Measurements from ENCODE around the gene ANP32A. TPM values are rescaled to one million over a fixed set of nuclear protein-coding genes. Genes with fewer than 3 reads are reported as not detected.
A peak's percentile ranks its signal among the peaks of the same experiment; 100 is the strongest.

The ANP32A gene
- total RNA-seq, 4 donors from 2014 or later: 25.5 to 101 (median 31.3) TPM

DNA sequence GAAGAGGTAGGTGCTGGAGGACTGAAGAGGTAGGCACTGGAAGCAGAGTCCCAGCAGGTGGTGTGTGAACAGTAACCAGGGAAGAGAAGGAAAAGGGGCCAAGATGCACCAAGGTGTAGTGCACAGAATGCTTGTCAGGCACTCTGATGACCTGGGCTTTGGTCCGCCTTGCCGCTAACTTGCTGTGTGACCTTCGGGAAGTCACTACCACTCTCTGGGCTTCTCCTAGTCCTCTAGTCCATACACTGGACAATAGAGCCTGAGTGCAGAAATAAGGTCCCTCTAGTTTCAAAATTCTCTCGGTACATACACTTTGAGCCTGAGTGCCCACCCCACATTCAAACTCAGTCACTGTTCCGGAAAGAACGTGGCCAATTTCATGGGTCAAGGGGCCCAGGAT is 24.1 kb downstream of the ANP32A start:
- Histone ChIP-seq H3K4me1 (peaks cover 77% of the 10 kb centered on the region), H3K4me3 (no peak overlapping the region), H3K27me3 (no peaks in the 10 kb centered on the region), H3K9me3 (no peaks in the 10 kb centered on the region), H3K27ac (no peak overlapping the region), H3K36me3 (no peaks in the 10 kb centered on the region)
- no peak for TF ChIP-seq POLR2AphosphoS5 (IDR thresholded peaks at IDR 0.05)
- TF ChIP-seq POLR2A (IDR thresholded peaks at IDR 0.05): no peak
- TF ChIP-seq EP300 (IDR thresholded peaks at IDR 0.05): no peak
- TF ChIP-seq CTCF (IDR thresholded peaks at IDR 0.05): no peak
- WGBS: 90% methylated on average over 6 of the region's 6 CpGs
- DNase-seq (ENCODE audit: low spot score in 2 of 2): no peak

GRCh38 chr15:68795298-68795848 is 25.3 kb downstream of the ANP32A start:
- H3K9me3 ChIP-seq: no peaks in the 10 kb centered on the region
- 10% methylated on average over 17 of the region's 20 CpGs for WGBS
- H3K27ac ChIP-seq: peak overlapping the region; percentile 66
- H3K36me3 ChIP-seq: no peaks in the 10 kb centered on the region
- no peak for TF ChIP-seq CTCF (IDR thresholded peaks at IDR 0.05)
- peak in 2 of 3 donors; percentile 52 to 83 for TF ChIP-seq POLR2AphosphoS5 (IDR thresholded peaks at IDR 0.05)
- H3K27me3 ChIP-seq: no peaks in the 10 kb centered on the region
- peak; percentile 94 to 95 for DNase-seq (ENCODE audit: low spot score in 2 of 2)
- peaks cover 86% of the 10 kb centered on the region for H3K4me1 ChIP-seq
- peak overlapping the region; percentile 24 for H3K4me3 ChIP-seq

DNA sequence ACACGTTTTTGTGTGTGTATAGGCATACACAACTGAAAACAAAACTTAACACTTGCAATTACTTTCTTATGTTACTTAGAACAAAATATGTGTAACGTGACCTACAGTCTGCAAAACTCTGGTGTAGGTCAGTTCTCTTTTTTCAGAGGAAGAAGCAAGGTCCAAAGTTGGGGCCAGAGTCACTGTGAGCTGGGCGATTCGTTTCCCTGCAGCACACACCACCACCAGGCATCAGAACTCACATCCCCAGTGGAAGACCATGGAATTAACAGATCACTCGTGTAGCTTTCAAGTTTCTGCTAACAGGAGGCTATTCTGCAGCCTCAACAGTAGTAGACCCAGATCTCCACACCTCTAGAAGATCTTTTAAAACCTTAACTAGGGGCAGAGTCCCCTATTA is 25.8 kb downstream of the ANP32A start:
- Histone ChIP-seq H3K27ac (peak overlapping the region; percentile 66), H3K9me3 (no peaks in the 10 kb centered on the region), H3K4me3 (peak overlapping the region; percentile 24), H3K27me3 (no peaks in the 10 kb centered on the region), H3K4me1 (peaks cover 92% of the 10 kb centered on the region), H3K36me3 (no peaks in the 10 kb centered on the region)
- WGBS: 12% methylated on average over 5 of the region's 5 CpGs
- no peak for TF ChIP-seq EP300 (IDR thresholded peaks at IDR 0.05)
- no peak for TF ChIP-seq CTCF (IDR thresholded peaks at IDR 0.05)
- no peak for TF ChIP-seq POLR2AphosphoS5 (IDR thresholded peaks at IDR 0.05)
- no peak for TF ChIP-seq POLR2A (IDR thresholded peaks at IDR 0.05)
- no peak for DNase-seq (ENCODE audit: low spot score in 2 of 2)

- 67% methylated on average over 4 of the region's 4 CpGs for WGBS
- H3K36me3 ChIP-seq: no peaks in the 10 kb centered on the region
- peak overlapping the region; percentile 24 for H3K4me3 ChIP-seq
- H3K27ac ChIP-seq: peak overlapping the region; percentile 66
- DNase-seq (ENCODE audit: low spot score in 2 of 2): no peak
- TF ChIP-seq EP300 (IDR thresholded peaks at IDR 0.05): no peak
- no peak for TF ChIP-seq CTCF (IDR thresholded peaks at IDR 0.05)
- TF ChIP-seq POLR2A (IDR thresholded peaks at IDR 0.05): no peak
- no peak for TF ChIP-seq POLR2AphosphoS5 (IDR thresholded peaks at IDR 0.05)
- peaks cover 93% of the 10 kb centered on the region for H3K4me1 ChIP-seq
- no peaks in the 10 kb centered on the region for H3K27me3 ChIP-seq
- no peaks in the 10 kb centered on the region for H3K9me3 ChIP-seq
Observed at GRCh38 chr15:68794307-68794706, 26.4 kb downstream of the ANP32A start.

- Histone ChIP-seq H3K4me3 (no peak overlapping the region), H3K27me3 (no peaks in the 10 kb centered on the region), H3K27ac (peak overlapping the region; percentile 66), H3K4me1 (peaks cover 97% of the 10 kb centered on the region), H3K9me3 (no peaks in the 10 kb centered on the region), H3K36me3 (no peaks in the 10 kb centered on the region)
- no peak for DNase-seq (ENCODE audit: low spot score in 2 of 2)
- TF ChIP-seq CTCF (IDR thresholded peaks at IDR 0.05) (no peak), POLR2A (IDR thresholded peaks at IDR 0.05) (no peak), EP300 (IDR thresholded peaks at IDR 0.05) (no peak), POLR2AphosphoS5 (IDR thresholded peaks at IDR 0.05) (no peak)
- 45% methylated on average over 6 of the region's 6 CpGs for WGBS
Observed at GRCh38 chr15:68793776-68794175, 26.9 kb downstream of the ANP32A start.
